Mesendoderm (in vitro differentiated cells): ENCODE measurements around the gene CALD1.

Source experiments
- DNase-seq: peaks from one replicate; pipeline ENCODE4 v3.0.0; 2013
- H2AK5ac ChIP-seq: 2 replicates; pipeline ENCODE4 v1.6.1; 2013; ENCODE audit warnings: low read length, inconsistent platforms
- H2BK120ac ChIP-seq: 2 replicates; pipeline ENCODE4 v1.6.1; 2013; ENCODE audit warnings: low read depth, mild to moderate bottlenecking, low read length, moderate library complexity, mixed read lengths
- H2BK15ac ChIP-seq: replicated peaks from 2 replicates; pipeline ENCODE4 v1.6.1; 2013; ENCODE audit warnings: low read depth, mild to moderate bottlenecking, moderate library complexity
- H2BK5ac ChIP-seq: 2 replicates; pipeline ENCODE4 v1.6.1; 2013; ENCODE audit warnings: low read length, inconsistent platforms
- H3K18ac ChIP-seq: 2 replicates; pipeline ENCODE4 v1.6.1; 2013; ENCODE audit warnings: mild to moderate bottlenecking, low read length, mixed read lengths
- H3K23ac ChIP-seq: one replicate; pipeline ENCODE4 v1.6.1; 2013; ENCODE audit warnings: low read length
- H3K27ac ChIP-seq: 2 replicates; pipeline ENCODE4 v1.5.1; 2013; ENCODE audit warnings: low read depth, mild to moderate bottlenecking, inconsistent platforms, low read length, moderate library complexity
- H3K27me3 ChIP-seq: 2 replicates; pipeline ENCODE4 v1.6.1; 2013; ENCODE audit warnings: low read length, control low read depth, mild to moderate bottlenecking, inconsistent platforms; ENCODE audit not compliant: insufficient read depth, poor library complexity
- H3K36me3 ChIP-seq: 2 replicates; pipeline ENCODE4 v1.6.1; 2013; ENCODE audit warnings: low read length, inconsistent platforms; ENCODE audit not compliant: control insufficient read depth, insufficient read depth
- H3K4ac ChIP-seq: one replicate; pipeline ENCODE4 v1.6.1; 2013; ENCODE audit warnings: low read depth, mild to moderate bottlenecking, low read length, moderate library complexity
- H3K4me1 ChIP-seq: 2 replicates; pipeline ENCODE4 v1.6.1; 2013; ENCODE audit warnings: low read depth, low read length, inconsistent platforms; ENCODE audit not compliant: control insufficient read depth
- H3K4me2 ChIP-seq: 2 replicates; pipeline ENCODE4 v1.6.1; 2013; ENCODE audit warnings: low read length
- H3K4me3 ChIP-seq: 2 replicates; pipeline ENCODE4 v1.5.1; 2013; ENCODE audit warnings: mild to moderate bottlenecking, low read length
- H3K56ac ChIP-seq: one replicate; pipeline ENCODE4 v1.6.1; 2013; ENCODE audit warnings: low read length
- H3K79me1 ChIP-seq: 2 replicates; pipeline ENCODE4 v1.6.1; 2013; ENCODE audit warnings: low read length, inconsistent platforms
- H3K79me2 ChIP-seq: 2 replicates; pipeline ENCODE4 v1.6.1; 2013; ENCODE audit warnings: mild to moderate bottlenecking, low read length; ENCODE audit not compliant: control insufficient read depth, insufficient read depth
- H3K9ac ChIP-seq: 2 replicates; pipeline ENCODE4 v1.6.1; 2013; ENCODE audit warnings: low read length, inconsistent platforms
- H4K5ac ChIP-seq: one replicate; pipeline ENCODE4 v1.6.1; 2013; ENCODE audit warnings: low read length
- H4K8ac ChIP-seq: one replicate; pipeline ENCODE4 v1.6.1; 2013; ENCODE audit warnings: low read depth, mild to moderate bottlenecking, control low read depth, low read length, moderate library complexity
- WGBS: extraction: QIAGEN DNeasy Blood & Tissue Kit; methylation state at CpG from one replicate; pipeline ENCODE4 v1.1.7; 2013; ENCODE audit warnings: low lambda C conversion rate, missing lambda C conversion rate; ENCODE audit not compliant: insufficient coverage; ENCODE audit errors: extremely low coverage; 5-methylcytosine and 5-hydroxymethylcytosine counted together

Gene CALD1

DNA sequence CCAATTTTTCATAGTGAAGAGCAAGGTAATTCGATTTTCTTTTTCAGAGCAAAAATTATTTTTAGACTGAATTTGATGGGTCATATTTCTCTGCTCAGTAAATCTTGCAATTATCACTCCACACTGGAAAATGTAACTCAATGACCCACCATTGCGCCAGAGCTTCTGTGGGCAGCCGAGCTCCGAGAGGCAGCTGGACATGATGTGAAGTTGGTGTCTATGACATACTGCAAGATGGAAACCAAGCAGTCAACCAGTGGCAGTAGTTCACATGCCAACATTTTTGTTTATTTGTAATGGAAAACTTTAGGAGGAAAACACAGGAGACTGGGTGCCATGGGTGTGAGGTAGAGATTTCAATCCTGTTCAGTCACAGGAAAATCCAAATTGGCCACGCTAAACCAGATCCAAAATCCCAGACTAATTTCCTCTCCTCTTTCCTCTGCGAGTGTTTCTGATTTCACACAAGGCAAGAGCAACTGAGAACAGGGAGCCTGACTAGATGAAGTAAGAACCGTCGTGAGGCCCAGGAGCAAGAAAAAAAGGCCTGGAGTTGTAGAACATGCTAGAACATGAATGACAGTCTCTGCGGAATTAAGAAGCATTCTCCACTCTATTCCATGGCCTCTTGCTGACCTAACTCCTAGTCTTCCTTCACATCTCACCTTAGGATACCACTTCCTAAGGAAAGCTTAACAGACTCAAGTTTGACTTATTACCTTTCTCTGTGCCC, 39.3 kb downstream of the CALD1 start:
- Histone ChIP-seq H3K23ac (no peak overlapping the region), H3K4me2 (no peak overlapping the region), H3K9ac (no peak overlapping the region), H4K8ac (no peak overlapping the region), H2BK15ac (no peak overlapping the region), H3K18ac (peak overlapping the region; percentile 32), H3K36me3 (no peaks in the 10 kb centered on the region), H2BK120ac (no peak overlapping the region), H3K4me3 (no peak overlapping the region), H3K27ac (no peak overlapping the region), H4K5ac (no peak overlapping the region), H2AK5ac (no peak overlapping the region), H3K79me1 (peaks cover 8% of the 10 kb centered on the region), H3K79me2 (peaks cover 38% of the 10 kb centered on the region), H3K27me3 (no peaks in the 10 kb centered on the region), H3K4ac (no peak overlapping the region), H2BK5ac (no peak overlapping the region), H3K4me1 (no peaks in the 10 kb centered on the region), H3K56ac (no peak overlapping the region)
- no peak for DNase-seq
- no CpG with 5 or more reads among the region's 9 CpGs for WGBS

DNA sequence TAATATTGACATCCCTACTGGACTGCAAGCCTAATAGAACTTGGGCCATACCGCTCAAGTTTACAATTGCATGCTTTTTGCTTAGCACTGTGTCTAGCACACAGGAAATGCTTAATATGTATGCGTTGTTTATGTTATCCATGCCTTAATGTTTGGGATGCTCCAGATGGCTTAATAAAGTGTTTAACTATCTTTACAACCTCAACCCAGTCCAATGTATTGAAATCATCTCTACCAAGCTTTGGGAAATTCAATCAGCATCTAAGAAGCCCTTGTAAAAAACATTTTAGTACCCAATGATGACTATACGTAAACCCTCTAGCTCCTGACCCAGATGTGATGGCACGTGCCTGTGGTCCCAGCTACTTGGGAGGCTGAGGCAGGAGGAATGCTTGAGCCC, 40.0 kb downstream of the CALD1 start:
- H3K4ac ChIP-seq = no peak overlapping the region
- peaks cover 3% of the 10 kb centered on the region for H3K79me1 ChIP-seq
- H3K36me3 ChIP-seq = no peaks in the 10 kb centered on the region
- no peak overlapping the region for H2AK5ac ChIP-seq
- no peak overlapping the region for H3K9ac ChIP-seq
- DNase-seq = no peak
- H3K4me2 ChIP-seq = no peak overlapping the region
- no peaks in the 10 kb centered on the region for H3K4me1 ChIP-seq
- H4K5ac ChIP-seq = no peak overlapping the region
- H2BK120ac ChIP-seq = no peak overlapping the region
- no peak overlapping the region for H3K18ac ChIP-seq
- H3K4me3 ChIP-seq = no peak overlapping the region
- no peak overlapping the region for H3K27ac ChIP-seq
- H3K23ac ChIP-seq = no peak overlapping the region
- H2BK15ac ChIP-seq = no peak overlapping the region
- H2BK5ac ChIP-seq = no peak overlapping the region
- H3K79me2 ChIP-seq = peaks cover 32% of the 10 kb centered on the region
- H3K56ac ChIP-seq = no peak overlapping the region
- WGBS = no CpG with 5 or more reads among the region's 4 CpGs
- H4K8ac ChIP-seq = no peak overlapping the region
- H3K27me3 ChIP-seq = no peaks in the 10 kb centered on the region

DNA sequence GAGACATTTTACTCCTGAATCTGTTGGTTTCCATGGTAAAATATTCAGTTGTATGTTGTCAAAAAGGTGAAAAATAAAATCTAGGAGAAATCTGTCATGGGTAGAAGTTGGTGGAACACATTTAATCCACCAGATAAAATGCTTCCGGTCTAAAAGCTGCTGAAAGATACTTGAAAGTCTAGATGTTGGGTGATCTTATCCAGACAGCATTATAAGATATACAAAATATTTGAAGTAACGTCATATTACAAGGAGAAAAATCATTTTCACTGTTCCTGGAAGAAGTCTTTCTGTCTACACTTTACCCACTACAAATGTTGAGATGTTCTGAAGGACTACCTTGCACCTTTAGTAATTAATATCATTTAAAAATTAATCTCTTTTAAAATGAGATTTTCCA, 40.9 kb downstream of the CALD1 start:
- no peak overlapping the region for H2BK5ac ChIP-seq
- no peak for DNase-seq
- no peak overlapping the region for H4K5ac ChIP-seq
- H4K8ac ChIP-seq = no peak overlapping the region
- no peak overlapping the region for H3K4ac ChIP-seq
- H3K9ac ChIP-seq = no peak overlapping the region
- no peaks in the 10 kb centered on the region for H3K36me3 ChIP-seq
- WGBS = no CpG with 5 or more reads among the region's 2 CpGs
- H3K27me3 ChIP-seq = no peaks in the 10 kb centered on the region
- H3K79me1 ChIP-seq = peaks cover 2% of the 10 kb centered on the region
- H3K4me1 ChIP-seq = no peaks in the 10 kb centered on the region
- H3K23ac ChIP-seq = no peak overlapping the region
- H2BK120ac ChIP-seq = no peak overlapping the region
- no peak overlapping the region for H3K27ac ChIP-seq
- H3K56ac ChIP-seq = no peak overlapping the region
- no peak overlapping the region for H3K4me2 ChIP-seq
- no peak overlapping the region for H3K18ac ChIP-seq
- peaks cover 23% of the 10 kb centered on the region for H3K79me2 ChIP-seq
- no peak overlapping the region for H3K4me3 ChIP-seq
- no peak overlapping the region for H2AK5ac ChIP-seq
- no peak overlapping the region for H2BK15ac ChIP-seq

DNA sequence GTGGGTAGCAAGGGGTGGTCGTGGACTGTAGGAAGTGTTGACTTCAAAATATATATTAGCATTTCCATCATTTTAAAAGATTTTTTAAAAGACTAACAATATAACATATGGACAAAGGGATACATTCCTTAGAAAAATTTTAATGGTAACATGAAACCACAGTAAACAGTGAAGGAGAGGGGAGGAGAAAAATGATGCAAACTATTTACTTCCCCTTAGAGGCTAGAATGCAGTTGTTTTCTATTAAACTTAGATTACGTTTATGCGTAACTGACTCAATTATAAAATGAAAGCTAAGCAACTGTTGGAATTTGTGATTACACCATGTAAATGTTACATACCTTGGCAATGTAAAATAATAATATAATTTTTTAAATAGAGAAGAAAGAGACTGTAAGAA, 41.3 kb downstream of the CALD1 start:
- Histone ChIP-seq H2BK15ac (no peak overlapping the region), H3K18ac (no peak overlapping the region), H4K8ac (no peak overlapping the region), H3K4me3 (no peak overlapping the region), H4K5ac (no peak overlapping the region), H3K4ac (no peak overlapping the region), H3K4me1 (no peaks in the 10 kb centered on the region), H3K36me3 (no peaks in the 10 kb centered on the region), H3K56ac (no peak overlapping the region), H3K27me3 (no peaks in the 10 kb centered on the region), H3K79me1 (peaks cover 2% of the 10 kb centered on the region), H3K23ac (no peak overlapping the region), H3K79me2 (peaks cover 22% of the 10 kb centered on the region), H3K9ac (no peak overlapping the region), H2BK5ac (no peak overlapping the region), H3K27ac (no peak overlapping the region), H3K4me2 (no peak overlapping the region), H2AK5ac (no peak overlapping the region), H2BK120ac (no peak overlapping the region)
- no peak for DNase-seq
- no CpG with 5 or more reads among the region's 3 CpGs for WGBS

DNA sequence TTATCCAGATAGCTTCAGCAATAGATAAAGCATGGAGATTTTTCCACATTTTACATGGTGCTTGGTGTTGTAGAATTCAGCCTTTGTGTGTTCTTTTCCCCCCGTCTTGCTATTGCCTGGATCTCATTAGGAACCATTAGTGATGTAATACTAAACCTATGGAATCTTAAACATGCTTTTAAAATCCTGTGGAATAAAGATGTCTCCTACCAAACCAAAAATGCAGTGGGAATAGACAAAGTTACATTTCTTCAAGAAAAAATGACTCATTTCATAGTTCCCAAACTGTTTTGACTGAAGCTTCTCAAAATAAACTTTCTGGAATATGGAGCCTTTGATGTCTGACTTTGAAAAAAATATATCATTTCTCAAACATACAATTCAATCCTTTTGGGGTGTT, 44.0 kb downstream of the CALD1 start:
- DNase-seq = no peak

GRCh38 chr7:134825666-134826065, 46.2 kb downstream of the CALD1 start:
- H3K4me1 ChIP-seq = no peaks in the 10 kb centered on the region
- no peak overlapping the region for H3K56ac ChIP-seq
- peaks cover 3% of the 10 kb centered on the region for H3K79me1 ChIP-seq
- H3K4me2 ChIP-seq = no peak overlapping the region
- no peak overlapping the region for H4K8ac ChIP-seq
- no CpG with 5 or more reads among the region's 1 CpG for WGBS
- no peak overlapping the region for H2BK120ac ChIP-seq
- no peak overlapping the region for H3K18ac ChIP-seq
- DNase-seq = no peak
- no peaks in the 10 kb centered on the region for H3K36me3 ChIP-seq
- H3K4ac ChIP-seq = no peak overlapping the region
- no peak overlapping the region for H2BK15ac ChIP-seq
- H2AK5ac ChIP-seq = no peak overlapping the region
- no peak overlapping the region for H3K4me3 ChIP-seq
- H3K27ac ChIP-seq = no peak overlapping the region
- H4K5ac ChIP-seq = no peak overlapping the region
- no peaks in the 10 kb centered on the region for H3K27me3 ChIP-seq
- H3K23ac ChIP-seq = no peak overlapping the region
- H3K79me2 ChIP-seq = peaks cover 27% of the 10 kb centered on the region
- no peak overlapping the region for H2BK5ac ChIP-seq
- no peak overlapping the region for H3K9ac ChIP-seq

More for the DNA sequence above, 44.0 kb downstream of the CALD1 start:
- H3K4me3 ChIP-seq = no peak overlapping the region
- H3K27me3 ChIP-seq = no peaks in the 10 kb centered on the region
- H3K27ac ChIP-seq = no peak overlapping the region
- no peak overlapping the region for H3K9ac ChIP-seq
- no peak overlapping the region for H3K23ac ChIP-seq
- H2BK5ac ChIP-seq = no peak overlapping the region
- H3K4me1 ChIP-seq = no peaks in the 10 kb centered on the region
- no peak overlapping the region for H4K5ac ChIP-seq
- no peak overlapping the region for H2BK15ac ChIP-seq
- no peak overlapping the region for H3K4me2 ChIP-seq
- no peak overlapping the region for H3K56ac ChIP-seq
- H2AK5ac ChIP-seq = no peak overlapping the region
- no peak overlapping the region for H3K4ac ChIP-seq
- no peaks in the 10 kb centered on the region for H3K36me3 ChIP-seq
- peaks cover 5% of the 10 kb centered on the region for H3K79me1 ChIP-seq
- no peak overlapping the region for H3K18ac ChIP-seq
- H3K79me2 ChIP-seq = peaks cover 33% of the 10 kb centered on the region
- WGBS = no CpG with 5 or more reads among the region's 1 CpG
- no peak overlapping the region for H4K8ac ChIP-seq
- no peak overlapping the region for H2BK120ac ChIP-seq
